DMS 273 (cell line): ENCODE data around the gene GARIN5A.
A peak's percentile ranks its signal among the peaks of the same experiment; 100 is the strongest.

Source experiments
- DNase-seq: peaks from one replicate; lab custom pipeline; 2025; ENCODE audit not compliant: unreplicated experiment; lab: John Stamatoyannopoulos, UW

GARIN5A gene

DNA sequence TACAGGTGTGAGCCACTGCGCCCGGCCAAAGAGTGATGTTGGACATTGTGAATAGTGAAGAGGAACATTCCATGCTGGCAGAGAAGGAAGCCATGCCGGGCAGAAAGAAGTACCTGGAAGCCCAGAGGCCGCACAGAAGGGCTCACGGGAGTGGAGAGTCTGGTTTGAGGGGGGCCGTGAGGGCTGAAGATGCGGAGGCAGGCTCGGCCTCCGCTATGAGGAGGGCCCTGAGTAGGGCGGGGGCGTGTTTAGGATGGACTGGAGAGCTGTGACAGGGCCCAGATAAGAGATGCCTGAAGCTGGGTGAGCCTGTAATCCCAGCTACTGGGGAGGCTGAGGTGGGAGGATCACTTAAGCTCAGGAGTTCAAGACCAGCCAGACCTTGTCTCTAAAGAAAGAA lies 32.7 kb upstream of the GARIN5A start:
- no peak for DNase-seq

DNA sequence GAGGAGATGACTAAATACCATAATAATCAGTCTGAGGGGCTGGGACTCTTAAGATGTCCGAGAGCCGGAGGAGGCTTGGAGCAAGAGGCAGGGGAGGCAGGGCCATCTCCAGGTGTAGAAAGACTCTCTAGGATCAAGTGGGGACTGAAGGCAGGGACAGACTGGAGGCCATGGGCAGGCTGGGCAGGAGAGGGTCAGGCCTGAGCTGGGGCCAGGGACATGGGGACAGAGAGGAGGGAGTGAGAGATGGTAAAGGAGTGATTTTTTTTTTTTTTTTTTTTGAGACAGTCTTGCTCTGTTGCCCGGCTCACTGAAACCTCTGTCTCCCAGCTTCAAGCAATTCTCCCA lies 32.2 kb upstream of the GARIN5A start:
- DNase-seq: no peak

DNA sequence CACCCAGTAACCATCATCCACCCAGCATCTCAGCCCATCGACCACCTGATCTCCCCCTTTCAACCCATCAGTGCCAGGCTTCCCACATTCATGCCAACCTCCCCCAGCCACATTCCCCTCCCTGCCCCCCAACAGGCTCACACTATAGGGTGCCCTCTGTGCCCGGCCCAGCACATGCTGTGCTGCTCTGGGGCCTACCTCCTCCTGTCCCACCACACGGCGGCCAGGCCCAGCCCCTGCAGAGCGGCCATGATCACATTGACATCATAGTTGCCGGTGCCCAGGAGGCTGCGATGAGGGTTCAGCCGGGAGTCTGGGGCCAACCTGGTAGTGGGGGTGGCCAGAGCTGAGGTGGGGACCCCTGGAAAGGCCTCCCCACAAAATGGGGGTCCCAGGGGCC lies 30.7 kb upstream of the GARIN5A start:
- DNase-seq: no peak

DNA sequence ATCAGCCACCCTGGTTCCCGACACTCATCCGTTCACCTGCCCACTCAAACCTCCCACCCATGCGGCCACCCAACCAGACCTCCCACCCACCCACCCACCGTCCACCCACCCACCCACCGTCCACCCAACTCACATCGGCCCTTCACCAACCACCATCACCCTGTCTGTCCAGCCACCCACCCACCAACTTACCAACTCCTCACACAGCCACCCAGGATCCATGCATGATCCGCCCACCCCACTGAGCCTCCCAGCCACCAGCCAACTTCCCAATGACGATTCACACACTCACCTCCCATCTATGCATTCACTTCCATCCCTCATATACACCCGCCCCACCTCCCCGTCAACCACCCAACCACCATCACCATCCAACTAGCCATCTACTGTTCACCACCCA lies 30.1 kb upstream of the GARIN5A start:
- DNase-seq: no peak

- no peak for DNase-seq
Observed at GRCh38 chr19:50505856-50506611, 29.4 kb upstream of the GARIN5A start.

GRCh38 chr19:50501568-50502475 lies 25.2 kb upstream of the GARIN5A start:
- DNase-seq: peak; percentile 35

- DNase-seq: no peak
Observed at GRCh38 chr19:50501186-50501567, 24.5 kb upstream of the GARIN5A start.

- DNase-seq: no peak
Observed at GRCh38 chr19:50500753-50501151, 24.1 kb upstream of the GARIN5A start.

GRCh38 chr19:50500060-50500752 lies 23.6 kb upstream of the GARIN5A start:
- DNase-seq: peak; percentile 57

DNA sequence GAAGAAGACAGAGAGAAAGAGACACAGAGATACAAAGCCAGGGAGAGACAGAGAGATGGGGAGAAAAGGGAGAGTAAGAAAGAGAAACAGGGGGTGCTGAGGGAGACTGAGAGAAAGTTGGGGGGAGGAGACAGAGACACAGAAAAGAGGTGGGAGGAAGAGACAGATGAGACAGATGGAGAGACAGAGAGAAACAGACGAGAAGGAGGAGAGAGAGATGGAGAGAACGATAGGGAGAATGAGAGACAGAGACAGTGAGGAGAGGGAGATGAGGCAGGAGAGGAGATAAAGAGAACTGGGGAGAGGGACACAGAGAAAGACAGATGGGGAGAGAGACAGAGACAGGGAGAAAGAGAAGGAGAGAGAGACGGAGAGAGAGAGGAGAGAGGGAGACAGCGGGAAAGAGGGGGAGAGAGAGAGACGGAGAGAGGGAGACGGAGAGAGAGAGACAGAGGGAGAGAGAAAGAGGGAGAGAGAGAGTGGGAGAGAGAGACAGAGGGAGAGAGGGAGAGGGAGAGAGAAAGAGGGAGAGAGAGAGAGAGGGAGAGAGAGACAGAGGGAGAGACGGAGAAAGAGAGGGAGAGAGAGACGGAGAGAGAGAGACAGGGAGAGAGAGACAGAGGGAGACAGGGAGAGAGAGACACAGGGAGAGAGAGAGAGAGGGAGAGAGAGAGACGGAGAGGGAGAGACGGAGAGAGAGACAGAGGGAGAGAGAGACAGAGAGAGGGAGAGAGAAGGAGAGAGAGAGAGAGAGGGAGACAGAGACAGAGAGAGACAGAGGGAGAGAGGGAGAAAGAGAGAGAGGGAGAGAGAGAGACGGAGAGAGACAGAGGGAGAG lies 21.8 kb upstream of the GARIN5A start:
- DNase-seq: no peak

DNA sequence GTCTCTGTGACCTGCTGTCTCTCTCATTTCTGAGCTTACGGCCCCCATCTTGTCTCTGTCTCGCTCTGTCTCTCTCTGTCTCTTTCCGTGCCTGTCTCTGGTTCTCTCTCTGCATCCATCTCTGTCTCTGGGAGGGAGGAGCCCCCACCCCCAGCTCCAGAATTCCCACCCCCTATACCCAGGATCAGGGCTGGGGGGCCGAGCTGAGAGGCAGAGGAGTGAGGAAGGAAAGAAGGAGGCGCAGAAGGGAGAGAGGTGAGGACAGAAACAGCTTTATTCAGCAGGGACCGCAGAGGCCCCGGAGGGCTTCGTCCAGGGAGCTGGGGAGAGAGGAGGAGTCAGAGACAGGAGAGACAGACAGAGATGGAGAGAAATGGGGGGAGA lies 20.4 kb upstream of the GARIN5A start:
- no peak for DNase-seq

DNA sequence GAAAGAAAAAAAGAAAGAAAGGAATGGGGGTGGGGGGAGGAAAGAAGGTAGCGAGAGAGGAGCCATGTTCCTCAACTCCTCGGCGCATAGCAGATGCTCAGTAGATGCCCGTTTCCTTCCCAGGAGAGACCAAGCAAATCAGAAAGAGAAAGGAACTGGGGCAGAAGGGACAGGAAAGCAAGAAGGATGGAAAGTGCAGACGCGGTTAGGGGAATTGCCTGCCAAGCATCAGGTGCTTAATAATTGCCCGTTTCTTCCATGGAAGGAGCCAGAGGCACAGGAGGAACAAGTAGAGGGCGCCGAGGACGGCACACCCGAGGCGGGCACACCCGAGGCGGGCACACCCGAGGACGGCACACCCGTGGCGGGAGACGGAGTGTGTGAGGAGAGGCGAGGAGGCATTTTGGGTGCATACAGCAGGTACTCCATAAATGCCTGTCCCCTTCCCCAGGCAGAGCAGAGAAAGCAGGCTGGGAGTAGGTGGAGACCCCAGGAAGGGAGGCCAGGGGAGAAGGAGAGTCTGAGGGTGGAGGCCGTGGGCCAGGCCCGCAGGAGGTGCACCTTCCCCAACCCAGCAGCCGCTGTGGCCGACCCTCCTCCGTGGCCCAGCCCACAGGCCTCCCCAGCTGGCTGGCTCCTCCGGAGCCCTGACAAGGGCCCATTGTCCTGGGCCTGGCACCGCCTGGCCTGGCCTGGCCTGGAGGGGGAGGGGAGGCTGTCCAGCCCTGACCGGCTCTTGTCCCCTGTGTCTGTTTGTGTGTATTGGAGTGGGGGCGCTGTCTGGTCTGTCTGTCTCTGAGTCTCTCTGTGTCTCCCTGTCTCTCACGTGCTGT lies 19.8 kb upstream of the GARIN5A start:
- DNase-seq: peak; percentile 21

DNA sequence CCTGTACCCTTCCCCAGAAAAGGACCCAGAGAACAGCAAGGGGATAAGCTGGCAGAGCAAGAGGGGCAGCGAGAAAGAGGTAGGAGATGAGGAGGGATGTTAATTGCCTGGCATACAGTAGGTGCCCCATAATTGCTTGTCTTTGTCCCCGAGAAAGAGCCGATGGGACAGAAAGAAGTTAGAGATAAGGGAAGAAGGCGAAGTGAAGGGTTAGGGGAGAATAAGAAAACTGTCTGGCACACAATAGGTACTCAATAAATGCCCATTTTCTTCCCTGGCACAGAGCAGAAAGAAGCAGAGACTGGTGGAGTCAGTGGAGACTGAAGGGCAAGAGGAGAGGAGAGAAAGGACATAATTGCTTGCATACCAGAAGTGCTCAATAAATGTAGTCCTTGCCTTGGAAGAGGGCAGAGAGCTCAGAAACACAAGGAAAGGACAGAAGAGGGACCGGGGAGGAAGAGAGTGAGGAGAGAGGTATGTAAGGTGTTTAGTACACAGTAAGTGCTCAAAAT lies 18.4 kb upstream of the GARIN5A start:
- DNase-seq: no peak

DNA sequence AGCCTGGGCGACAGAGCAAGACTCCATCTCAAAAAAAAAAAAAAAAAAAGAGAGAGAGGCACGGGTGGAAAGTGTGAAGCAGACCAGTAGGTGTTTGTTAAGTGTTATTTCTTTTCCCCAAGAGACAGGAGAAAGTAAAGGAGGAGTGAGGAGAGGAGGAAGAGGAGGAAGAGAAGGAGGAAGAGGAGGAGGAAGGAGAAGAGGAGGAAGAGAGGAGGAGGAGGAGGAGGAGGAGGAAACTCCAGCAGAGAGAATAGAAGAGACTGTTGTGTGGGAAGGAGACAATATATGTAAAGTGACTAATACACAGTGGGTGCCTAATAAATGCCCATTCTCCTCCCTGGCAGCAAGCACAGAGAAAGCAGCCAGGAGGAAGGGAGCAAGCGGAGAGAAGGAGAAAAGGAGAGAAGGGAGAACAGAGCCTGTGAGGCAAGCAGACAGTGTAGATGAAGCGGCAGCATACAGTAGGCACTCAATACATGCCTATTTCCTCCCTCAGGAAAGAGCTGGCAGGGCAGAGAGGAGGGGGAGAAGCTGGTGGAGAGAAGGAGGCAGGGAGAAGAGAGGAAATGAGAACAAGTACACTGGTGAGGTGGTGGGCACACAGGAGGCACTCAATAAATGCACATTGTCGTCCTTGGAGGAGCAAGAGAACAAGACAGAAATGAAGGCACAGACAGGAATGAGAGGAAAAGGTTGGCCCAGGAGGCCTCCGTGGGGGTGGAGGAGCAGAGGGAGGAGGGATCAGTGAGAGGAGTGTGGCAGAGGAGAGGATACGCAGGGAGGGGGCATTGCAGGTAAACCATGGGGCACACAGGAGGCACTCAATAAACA lies 17.8 kb upstream of the GARIN5A start:
- no peak for DNase-seq

DNA sequence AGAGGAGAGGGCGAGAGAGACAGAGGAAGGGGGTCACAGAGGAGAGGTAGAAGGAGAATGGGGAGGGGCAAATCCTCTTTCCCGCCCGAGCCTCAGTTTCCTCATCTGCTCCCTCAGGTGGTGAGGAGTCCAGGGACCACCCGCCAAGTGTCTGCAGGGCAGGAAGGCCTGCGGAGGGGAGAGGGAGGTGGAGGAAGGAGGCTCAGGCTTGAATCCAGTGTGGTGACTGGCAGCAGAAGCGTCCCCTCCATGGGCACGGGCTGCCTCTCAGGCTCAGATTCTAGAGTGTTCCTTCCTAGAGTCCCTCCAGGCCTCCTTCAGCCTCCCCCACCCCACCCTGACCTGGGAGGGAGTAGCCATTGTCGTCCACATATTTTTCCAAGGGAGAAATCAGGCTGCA lies 16.5 kb upstream of the GARIN5A start:
- DNase-seq: no peak

GRCh38 chr19:50492303-50493052 lies 15.8 kb upstream of the GARIN5A start:
- no peak for DNase-seq

- no peak for DNase-seq
Observed at GRCh38 chr19:50490991-50491472, 14.4 kb upstream of the GARIN5A start.

GRCh38 chr19:50490411-50490811 lies 13.8 kb upstream of the GARIN5A start:
- DNase-seq: no peak
